GM18511 (cell line): ENCODE data around the gene IYD.
"Not testable (repeated sequence)": the region's sequence is repeated elsewhere in the genome, so short reads cannot be mapped to it uniquely, and the experiment has no call there.

Experiments used
- ATAC-seq: cut with Tn5 transposase; IDR thresholded peaks from one replicate; pipeline ENCODE4 v1.9.1; 2021; ENCODE audit warnings: mild to moderate bottlenecking, moderate library complexity; ENCODE audit not compliant: unreplicated experiment

Gene IYD

DNA sequence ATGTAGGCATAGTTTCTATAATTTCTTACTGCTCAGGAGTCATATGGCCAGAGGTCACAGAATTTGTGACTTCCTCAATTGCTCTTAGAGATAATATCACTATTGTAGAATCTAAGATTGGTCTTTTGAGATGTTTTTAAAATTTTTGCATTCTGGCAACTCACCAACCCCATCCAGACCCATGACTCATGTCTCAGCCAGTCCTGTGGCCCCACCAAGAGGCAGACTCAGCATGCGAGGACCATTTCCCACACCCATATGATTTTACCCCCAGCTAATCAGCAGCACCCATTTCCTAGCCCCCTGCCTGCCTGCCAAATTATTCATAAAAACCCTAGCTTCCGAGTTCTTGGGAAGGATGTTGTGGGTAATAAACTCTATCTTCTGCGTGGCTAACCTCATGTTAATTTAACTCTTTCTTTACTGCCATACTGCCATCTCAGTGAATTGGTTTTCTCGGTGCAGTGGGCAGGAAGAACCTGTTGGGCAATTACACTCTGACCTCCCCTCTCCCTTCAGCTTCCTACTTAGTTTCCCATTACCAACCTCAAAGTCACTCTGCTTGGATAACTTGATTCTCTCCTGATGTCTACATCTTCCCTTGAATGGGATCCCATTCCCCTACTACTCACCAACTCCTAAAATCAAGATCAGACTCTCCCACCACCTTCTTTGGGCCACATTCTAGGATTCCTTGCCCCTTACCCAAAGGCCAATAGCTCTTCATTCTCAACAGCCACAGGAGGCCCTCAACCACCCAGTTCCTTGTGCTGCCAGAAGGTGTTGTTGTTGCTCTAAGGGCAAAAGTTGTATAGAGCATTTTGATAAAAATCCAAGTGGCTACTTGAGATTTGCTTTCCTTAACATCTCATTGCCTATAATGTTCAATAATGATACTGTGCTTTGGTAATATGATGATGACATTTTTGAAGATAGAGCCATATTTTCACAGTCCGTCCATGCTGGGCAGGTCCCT is 16.2 kb upstream of the IYD start:
- no peak for ATAC-seq

GRCh38 chr6:150353445-150353844 is 15.4 kb upstream of the IYD start:
- no peak for ATAC-seq

DNA sequence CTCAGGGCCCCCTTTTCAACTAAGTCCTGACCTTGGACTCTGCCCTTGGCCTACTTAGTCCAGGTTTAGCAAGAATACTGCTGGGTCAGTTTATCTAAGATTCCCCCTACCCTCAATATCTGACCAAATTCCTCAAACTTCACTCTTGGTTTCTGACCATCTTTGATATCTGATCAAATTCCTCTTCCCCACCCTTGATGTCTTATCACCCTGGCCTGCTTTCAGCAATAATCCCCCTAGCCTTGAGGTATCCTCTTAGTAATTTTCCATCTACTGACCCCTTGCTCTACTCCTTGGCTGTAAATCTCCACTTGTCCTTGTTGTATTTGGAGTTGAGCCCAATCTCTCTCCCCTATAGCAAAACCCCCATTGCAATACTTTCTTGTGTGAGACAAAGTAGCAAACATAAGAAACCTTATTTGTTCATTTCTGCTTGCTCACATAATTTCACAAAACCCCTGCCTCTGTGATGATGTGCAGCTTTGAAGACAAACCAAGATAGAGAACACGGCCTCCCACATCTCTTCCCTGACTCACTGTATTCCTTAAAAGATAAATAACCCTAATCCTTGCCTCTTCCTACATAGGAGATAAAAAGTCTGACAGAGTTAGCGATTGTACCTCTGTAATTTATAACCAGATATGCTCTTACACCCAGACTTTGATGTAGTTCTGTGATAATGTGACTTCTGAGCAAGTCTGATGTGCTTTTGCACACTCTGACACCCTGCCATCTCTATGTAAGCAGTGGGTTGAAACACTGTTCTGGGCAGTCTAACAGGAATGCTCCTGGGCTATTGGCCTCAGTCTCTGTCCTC is 13.8 kb upstream of the IYD start:
- no peak for ATAC-seq

GRCh38 chr6:150355932-150356331 is 12.9 kb upstream of the IYD start:
- ATAC-seq = no peak

DNA sequence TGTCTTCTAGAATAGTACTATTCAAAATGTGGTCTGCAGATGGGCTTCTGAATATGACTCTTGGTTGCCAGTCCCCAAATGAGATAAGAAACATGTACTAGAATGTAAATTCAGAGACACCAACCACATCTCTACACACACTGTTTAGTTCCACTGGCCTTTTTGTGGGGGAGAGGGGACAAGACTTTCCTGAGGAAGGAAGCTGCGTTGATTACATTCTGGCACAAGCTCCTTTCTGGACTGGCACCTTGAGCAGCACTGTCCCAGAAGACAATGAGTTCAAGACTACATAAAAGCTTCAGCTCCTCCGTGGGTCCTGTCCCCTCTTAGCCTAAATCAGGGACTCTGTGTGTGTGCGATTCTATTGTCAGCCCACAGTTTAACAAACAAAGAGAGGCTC is 6.9 kb upstream of the IYD start:
- no peak for ATAC-seq

DNA sequence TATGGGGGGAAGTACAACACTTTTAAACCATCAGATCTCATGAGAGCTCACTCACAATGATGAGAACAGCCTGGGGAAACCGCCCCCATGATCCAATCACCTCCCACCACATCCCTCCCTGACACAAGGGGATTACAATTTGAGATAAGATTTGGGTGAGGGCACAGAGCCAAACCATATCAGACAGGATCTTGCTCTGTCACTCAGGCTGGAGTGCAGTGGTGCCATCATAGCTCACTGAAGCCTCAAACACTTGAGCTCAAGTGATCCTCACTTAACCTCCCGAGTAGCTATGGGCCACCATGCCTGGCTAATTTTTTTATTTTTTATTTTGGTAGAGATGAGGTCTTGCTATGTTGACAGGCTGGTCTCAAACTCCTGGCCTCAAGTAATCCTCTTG is 5.1 kb upstream of the IYD start:
- ATAC-seq = no peak

- ATAC-seq = no peak
These were observed 2.6 kb upstream of the IYD start for GRCh38 chr6:150366118-150366778.

GRCh38 chr6:150369408-150369807 is 596 bp downstream of the IYD start:
- ATAC-seq = no peak

- ATAC-seq = no peak
These were observed 1.3 kb downstream of the IYD start for GRCh38 chr6:150370112-150370511.

DNA sequence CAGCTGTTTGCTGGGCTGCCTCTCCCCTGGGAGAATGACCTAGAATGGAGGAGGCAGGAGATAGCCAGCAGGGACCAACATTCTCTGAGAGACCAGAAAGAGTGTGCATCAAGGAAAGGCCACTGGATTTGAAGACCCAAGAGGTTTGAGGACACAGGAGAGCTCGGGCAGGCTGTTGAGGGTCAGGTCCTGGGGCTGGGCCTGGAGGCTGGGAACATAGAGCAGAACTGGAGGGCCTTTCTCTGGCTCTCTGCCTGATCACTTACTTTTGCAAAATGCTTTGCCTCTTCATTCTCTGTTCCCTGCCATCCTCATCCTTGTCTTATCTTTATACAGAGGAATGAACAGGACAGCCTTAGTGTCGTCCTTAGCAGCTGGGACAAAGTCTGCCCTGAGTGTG is 2.5 kb downstream of the IYD start:
- no peak for ATAC-seq

- no peak for ATAC-seq
These were observed 3.2 kb downstream of the IYD start for GRCh38 chr6:150372051-150372450.

DNA sequence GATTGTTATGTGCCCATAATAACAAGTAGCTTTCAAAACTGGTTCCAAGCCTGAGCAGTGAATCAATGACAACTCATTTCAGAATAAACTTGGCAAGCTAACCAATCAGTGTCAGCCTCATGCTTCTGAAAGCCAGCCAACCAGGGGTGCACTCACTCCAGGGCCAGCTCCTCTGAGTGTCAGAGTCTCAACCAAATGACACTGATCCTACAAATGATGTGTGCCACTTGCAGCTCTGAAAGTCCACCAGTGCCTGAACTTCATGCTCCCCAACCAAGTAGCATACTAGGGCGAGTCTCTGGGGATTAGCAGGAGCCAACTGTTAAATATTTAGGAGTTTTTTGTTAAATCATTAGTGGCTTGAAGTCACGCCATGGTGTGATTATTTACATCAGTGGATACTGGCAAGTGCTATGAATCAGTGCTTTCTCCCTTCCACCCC is 4.5 kb downstream of the IYD start:
- no peak for ATAC-seq

DNA sequence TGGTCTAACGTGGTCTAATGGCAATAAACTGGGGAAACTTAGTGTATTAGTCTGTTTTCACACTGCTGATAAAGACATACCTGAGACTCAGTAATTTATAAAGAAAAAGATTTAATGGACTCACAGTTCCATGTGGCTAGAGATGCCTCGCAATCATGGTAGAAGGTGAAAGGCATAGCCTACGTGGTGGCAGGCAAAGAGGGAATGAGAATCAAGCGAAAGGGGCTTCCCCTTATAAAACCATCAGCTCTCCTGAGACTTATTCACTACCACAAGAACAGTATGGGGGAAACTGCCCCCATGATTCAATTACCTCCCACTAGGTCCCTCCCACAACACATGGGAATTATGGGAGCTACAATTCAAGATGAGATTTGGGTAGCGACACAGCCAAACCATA is 5.5 kb downstream of the IYD start:
- not testable (repeated sequence) for ATAC-seq

DNA sequence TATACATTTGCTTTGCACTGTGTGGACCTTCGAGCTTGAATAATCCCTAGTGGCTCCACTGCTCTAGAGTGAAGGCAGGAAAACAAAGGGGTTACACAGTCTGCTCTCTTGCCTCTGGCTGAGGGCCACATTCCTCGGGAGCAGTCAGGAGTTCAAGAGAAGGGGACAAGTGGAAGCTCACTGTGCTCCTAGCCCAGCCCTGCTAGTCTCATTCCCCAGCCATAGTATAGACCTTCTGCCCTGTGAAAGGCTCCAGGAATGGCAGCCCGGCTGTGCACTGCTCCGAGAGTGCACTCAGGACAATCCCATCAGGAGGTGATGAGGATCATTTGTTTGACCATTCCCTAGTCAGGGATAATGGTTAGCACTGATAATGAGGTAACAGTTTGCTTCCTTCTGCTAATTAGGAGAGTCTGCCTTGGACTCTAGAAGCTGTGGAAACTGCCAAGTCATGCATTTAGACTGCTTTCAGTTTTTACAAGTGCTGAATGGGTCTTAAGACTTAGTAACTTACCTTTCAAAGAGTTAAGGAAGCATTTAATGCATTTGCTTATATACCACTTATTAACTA is 8.5 kb downstream of the IYD start:
- ATAC-seq = no peak

DNA sequence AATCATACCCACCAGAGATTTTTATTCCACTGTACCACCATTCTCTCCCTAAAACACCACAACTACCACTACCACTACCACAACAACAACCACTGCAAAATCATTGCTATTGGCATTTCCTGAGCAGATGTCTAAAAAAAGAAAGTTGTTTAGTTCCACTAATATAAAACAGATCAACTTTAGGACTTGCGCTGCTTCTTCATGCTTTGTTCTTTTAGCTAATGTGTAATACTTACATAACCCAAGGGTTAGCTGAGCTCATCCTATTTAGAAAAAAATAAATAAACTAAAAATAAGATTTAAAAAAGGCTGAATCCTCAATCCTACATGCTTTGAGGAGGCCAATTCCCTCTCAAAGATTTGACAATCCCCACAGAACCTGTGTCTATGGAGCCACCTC is 11.4 kb downstream of the IYD start:
- ATAC-seq = no peak

GRCh38 chr6:150382171-150382570 is 13.4 kb downstream of the IYD start:
- ATAC-seq = no peak

DNA sequence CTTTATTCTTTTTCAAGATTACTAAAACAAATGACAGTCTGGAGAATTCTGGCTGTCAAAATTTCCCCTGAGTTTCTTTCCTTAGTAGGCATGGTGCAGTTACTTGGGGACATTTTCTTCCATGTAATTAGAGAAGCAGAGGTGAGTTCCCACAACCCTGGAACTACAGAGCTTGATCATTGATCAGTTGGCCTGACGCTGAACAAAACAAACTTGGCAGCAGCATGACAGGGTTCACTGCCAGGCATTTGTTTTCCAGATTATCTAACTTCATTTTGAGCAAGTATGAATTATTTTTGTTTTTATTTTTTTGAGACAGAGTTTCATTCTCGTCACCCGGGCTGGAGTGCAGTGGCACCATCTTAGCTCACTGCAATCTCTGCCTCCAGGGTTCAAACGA is 22.6 kb downstream of the IYD start:
- no peak for ATAC-seq

- no peak for ATAC-seq
These were observed 23.1 kb downstream of the IYD start for GRCh38 chr6:150391890-150392289.

DNA sequence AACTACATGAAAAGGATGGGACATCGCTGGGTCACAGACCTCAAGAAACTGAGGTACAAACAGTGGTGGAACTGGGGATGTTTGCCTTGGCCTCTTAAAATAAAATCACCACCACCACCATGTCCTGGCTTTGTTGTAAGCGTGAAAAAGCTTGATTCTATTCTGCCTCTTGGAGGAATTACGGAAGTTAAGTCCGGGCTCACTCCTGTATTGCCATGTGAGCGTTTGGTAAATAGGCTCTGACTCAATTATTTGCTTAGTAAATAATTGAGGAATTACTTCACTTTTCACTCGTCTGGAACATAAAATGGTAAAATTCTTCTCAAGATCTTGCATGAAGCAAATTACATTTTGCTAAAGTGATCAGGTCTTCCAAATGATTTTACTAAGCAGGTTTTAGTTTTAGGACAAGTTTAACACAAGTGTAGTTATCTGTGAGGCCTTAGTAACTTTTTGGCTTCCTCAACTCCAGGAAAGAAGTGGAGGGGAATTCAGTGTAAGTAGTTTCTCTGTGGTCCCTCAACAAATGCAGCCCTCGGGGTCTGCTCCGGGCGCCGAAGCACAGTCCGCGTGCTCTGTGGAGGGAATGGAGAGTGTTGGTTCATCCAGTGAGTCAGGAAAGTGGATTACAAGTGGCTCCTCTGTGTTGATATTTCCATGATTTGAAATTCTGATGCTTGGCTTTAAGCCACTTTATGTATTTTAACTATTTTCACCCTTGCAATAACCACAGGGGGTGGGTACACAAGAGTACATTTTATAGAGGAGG is 23.8 kb downstream of the IYD start:
- no peak for ATAC-seq
